ENCODE results near the gene ELMO1.

ELMO1 gene

GRCh38 chr7:37162106-37162505, 286.6 kb downstream of the ELMO1 start:
- DNase-seq (ENCODE audit: low read depth) = no peak
- H3K4me3 ChIP-seq (ENCODE audit: low read depth, low read length) = no peak overlapping the region
- in situ Hi-C loops (cut with HindIII; ENCODE audit: low sequenced_read_pairs) = no loop called here
- no peak for TF ChIP-seq CTCF (IDR thresholded peaks at IDR 0.05; ENCODE audit: low read depth, low read length, missing control alignments)

GRCh38 chr7:37160656-37161055, 288.0 kb downstream of the ELMO1 start:
- in situ Hi-C loops (cut with HindIII; ENCODE audit: low sequenced_read_pairs) = no loop called here
- no peak for TF ChIP-seq CTCF (IDR thresholded peaks at IDR 0.05; ENCODE audit: low read depth, low read length, missing control alignments)
- no peak overlapping the region for H3K4me3 ChIP-seq (ENCODE audit: low read depth, low read length)
- DNase-seq (ENCODE audit: low read depth) = no peak

- DNase-seq (ENCODE audit: low read depth) = no peak
- H3K4me3 ChIP-seq (ENCODE audit: low read depth, low read length) = no peak overlapping the region
- TF ChIP-seq CTCF (IDR thresholded peaks at IDR 0.05; ENCODE audit: low read depth, low read length, missing control alignments) = no peak
- in situ Hi-C loops (cut with HindIII; ENCODE audit: low sequenced_read_pairs) = no loop called here
Observed at GRCh38 chr7:37153376-37153775, 295.3 kb downstream of the ELMO1 start.

- H3K4me3 ChIP-seq (ENCODE audit: low read depth, low read length) = no peak overlapping the region
- in situ Hi-C loops (cut with HindIII; ENCODE audit: low sequenced_read_pairs) = no loop called here
- DNase-seq (ENCODE audit: low read depth) = no peak
- no peak for TF ChIP-seq CTCF (IDR thresholded peaks at IDR 0.05; ENCODE audit: low read depth, low read length, missing control alignments)
Observed at GRCh38 chr7:37151741-37152413, 296.8 kb downstream of the ELMO1 start.

GRCh38 chr7:37150856-37151255, 297.8 kb downstream of the ELMO1 start:
- no peak for DNase-seq (ENCODE audit: low read depth)
- no peak overlapping the region for H3K4me3 ChIP-seq (ENCODE audit: low read depth, low read length)
- in situ Hi-C loops (cut with HindIII; ENCODE audit: low sequenced_read_pairs) = no loop called here
- TF ChIP-seq CTCF (IDR thresholded peaks at IDR 0.05; ENCODE audit: low read depth, low read length, missing control alignments) = no peak

- in situ Hi-C loops (cut with HindIII; ENCODE audit: low sequenced_read_pairs) = no loop called here
- DNase-seq (ENCODE audit: low read depth) = no peak
- no peak overlapping the region for H3K4me3 ChIP-seq (ENCODE audit: low read depth, low read length)
- no peak for TF ChIP-seq CTCF (IDR thresholded peaks at IDR 0.05; ENCODE audit: low read depth, low read length, missing control alignments)
Observed at GRCh38 chr7:37150180-37150579, 298.5 kb downstream of the ELMO1 start.

Measured in astrocyte of the cerebellum (primary cell).